Adrenal gland (tissue), 12 donors: ENCODE data around the gene IGSF6. TPM values are rescaled to one million over a fixed set of nuclear protein-coding genes. Genes with fewer than 3 reads are reported as not detected.

Experiments used
- DNase-seq, 7 donors: peaks; one replicate each; pipeline ENCODE4 v3.0.0-alpha.2; 2019 to 2020
- H3K27ac ChIP-seq, 5 donors: fragments of 200-600 bp; sonication (generic) in 4 of 5; 1 replicate in 3 of 5; 2 replicates in 2 of 5; pipeline versions ENCODE4 v1.5.1 to v1.8.0; 2016 to 2020; ENCODE audit warnings: mild to moderate bottlenecking in 1 of 5
- H3K27me3 ChIP-seq: fragments of 200-600 bp; 2 replicates; pipeline ENCODE4 v1.8.0; 2021
- H3K36me3 ChIP-seq, 2 donors: fragments of 200-600 bp; replicated peaks in 1 of 2; 1 replicate in 1 of 2; 2 replicates in 1 of 2; pipeline versions ENCODE4 v1.5.1 to v1.8.0; 2018 to 2022
- H3K4me1 ChIP-seq, 2 donors: fragments of 200-600 bp; replicated peaks in 1 of 2; 1 replicate in 1 of 2; 2 replicates in 1 of 2; pipeline versions ENCODE4 v1.5.1 to v1.8.0; 2018 to 2021
- H3K4me3 ChIP-seq, 4 donors: fragments of 200-600 bp; sonication (generic) in 3 of 4; one replicate each; pipeline ENCODE4 v1.5.1; 2016 to 2018
- H3K9me3 ChIP-seq, 3 donors: fragments of 200-600 bp; sonication (generic) in 1 of 3; replicated peaks in 1 of 3; 1 replicate in 2 of 3; 2 replicates in 1 of 3; pipeline versions ENCODE4 v1.5.1 to v1.8.0; 2016 to 2021
- CTCF ChIP-seq, 6 experiments: fragments of 450-650 bp in 4 of 6; fragments of 200-600 bp in 2 of 6; sonication (generic) in 1 of 6; IDR thresholded peaks; 1 replicate in 5 of 6; 2 replicates in 1 of 6; pipeline versions ENCODE4 v1.5.1 to v1.8.0; 2016 to 2021; ENCODE audit warnings: antibody characterized with exemption in 6 of 6, mild to moderate bottlenecking in 2 of 6, moderate library complexity in 1 of 6
- POLR2A ChIP-seq, 2 donors: fragments of 450-650 bp; IDR thresholded peaks; one replicate each; pipeline ENCODE4 v1.6.1; 2017; ENCODE audit warnings: antibody characterized with exemption in 2 of 2, mild to moderate bottlenecking in 2 of 2, moderate library complexity in 1 of 2
- WGBS, 4 donors: extraction: QIAGEN DNeasy Blood & Tissue Kit in 2 of 4; methylation state at CpG; one replicate each; pipeline versions ENCODE4 v1.1.5 to v1.1.7; 2013 to 2017; 5-methylcytosine and 5-hydroxymethylcytosine counted together
- intact Hi-C, 2 donors: fragments of 100-400 bp; cut with DNase I; formaldehyde crosslinking; loops; one replicate each; pipeline versions ENCODE4 v1.14.1 to v1.15.0; 2022 to 2023
- polyA plus RNA-seq, 3 donors: library from polyadenylated mRNA; stranded (reverse); fragments of 200-250 nt in 2 of 3; fragments of 350-450 nt in 1 of 3; fragmentation: Illumina TruSeq in 1 of 3; extraction: RNeasy Lipid Tissue Mini Kit (QIAGEN cat#74804) in 1 of 3; gene quantifications; one replicate each; pipeline ENCODE4 v1.2.3, GENCODE V29; 2013 to 2014
- total RNA-seq, 9 donors: library from RNA; depleted of rRNA in 4 of 9; stranded (reverse); fragments of >200 nt in 4 of 9; fragments of 120-200 nt in 1 of 9; fragmentation: NEBNext Ultra II Directional in 1 of 9; extraction: Animal tissue kit (Norgen Biotek cat#: 25700) in 1 of 9; gene quantifications; one replicate each; pipeline versions ENCODE4 v1.1.0 to v1.2.4, GENCODE V29; 2013 to 2023
- donor health status: healthy with polysubstance abuse.
- donor health status: Bipolar disorder and iron deficiency.
- donor health status: DM: yes; HTN: yes; CAD: no.
- donor health status: DM: no; HTN: no; CAD: no.
- donor health status: DM: no; HTN: no; CAD: no.
- donor health status: DM: yes; HTN: yes; CAD: no.

IGSF6 gene
- total and polyA plus RNA-seq, 12 donors: 3.3 to 35.6 (median 9.1) TPM

- peak overlapping the region in 2 of 5 donors; percentile 19 to 84 for H3K27ac ChIP-seq
These were observed 4.7 kb downstream of the IGSF6 start for GRCh38 chr16:21647562-21648164.

GRCh38 chr16:21646721-21647561 is 5.5 kb downstream of the IGSF6 start:
- Histone ChIP-seq H3K4me3 (no peak overlapping the region), H3K27ac (peak overlapping the region in 4 of 5 donors; percentile 55 to 89 (median 84)), H3K27me3 (no peaks in the 10 kb centered on the region), H3K36me3 (no peaks in the 10 kb centered on the region), H3K9me3 (no peaks in the 10 kb centered on the region), H3K4me1 (peaks cover 21 to 55% of the 10 kb centered on the region in 2 donors)
- no peak for DNase-seq
- intact Hi-C loops: no loop called here
- TF ChIP-seq POLR2A (IDR thresholded peaks at IDR 0.05) (no peak), CTCF (IDR thresholded peaks at IDR 0.05) (no peak)
- WGBS, 4 donors: 84 to 95% (median 88%) methylated on average over 18 of the region's 18 CpGs

More at GRCh38 chr16:21647562-21648164, 4.7 kb downstream of the IGSF6 start:
- TF ChIP-seq CTCF (IDR thresholded peaks at IDR 0.05) (no peak), POLR2A (IDR thresholded peaks at IDR 0.05) (no peak)
- intact Hi-C loops: no loop called here
- 89 to 95% (median 90%) methylated on average over 9 of the region's 9 CpGs for WGBS, 4 donors
- no peaks in the 10 kb centered on the region for H3K27me3 ChIP-seq
- H3K4me1 ChIP-seq: peaks cover 21 to 51% of the 10 kb centered on the region in 2 donors
- no peak for DNase-seq
- H3K4me3 ChIP-seq: no peak overlapping the region
- no peaks in the 10 kb centered on the region for H3K36me3 ChIP-seq
- no peaks in the 10 kb centered on the region for H3K9me3 ChIP-seq

GRCh38 chr16:21646091-21646490 is 6.3 kb downstream of the IGSF6 start:
- Histone ChIP-seq H3K4me3 (peak overlapping the region in 2 of 4 donors; percentile 14 to 46), H3K27ac (peak overlapping the region; percentile 55 to 89 (median 84)), H3K27me3 (no peaks in the 10 kb centered on the region), H3K9me3 (no peaks in the 10 kb centered on the region), H3K4me1 (peaks cover 21 to 63% of the 10 kb centered on the region in 2 donors), H3K36me3 (no peaks in the 10 kb centered on the region)
- no peak for TF ChIP-seq CTCF (IDR thresholded peaks at IDR 0.05)
- peak in 1 of 2 donors; percentile 10 for TF ChIP-seq POLR2A (IDR thresholded peaks at IDR 0.05)
- peak in 2 of 7 donors; percentile 51 to 53 for DNase-seq
- intact Hi-C loops: no loop called here
- WGBS, 4 donors: 16 to 38% (median 21%) methylated on average over 5 of the region's 5 CpGs

- intact Hi-C loops: no loop called here
- no peaks in the 10 kb centered on the region for H3K27me3 ChIP-seq
- no peaks in the 10 kb centered on the region for H3K9me3 ChIP-seq
- no peak for DNase-seq
- H3K36me3 ChIP-seq: no peaks in the 10 kb centered on the region
- H3K4me1 ChIP-seq: peaks cover 21 to 71% of the 10 kb centered on the region in 2 donors
- peak overlapping the region in 2 of 4 donors; percentile 14 to 46 for H3K4me3 ChIP-seq
- peak overlapping the region; percentile 55 to 89 (median 84) for H3K27ac ChIP-seq
- TF ChIP-seq CTCF (IDR thresholded peaks at IDR 0.05) (no peak), POLR2A (IDR thresholded peaks at IDR 0.05) (peak in 1 of 2 donors; percentile 9)
- WGBS, 4 donors: 46 to 67% (median 56%) methylated on average over 7 to 9 of the region's 9 CpGs
These were observed 7.1 kb downstream of the IGSF6 start for GRCh38 chr16:21645261-21645721.
